Glutamatergic neuron (in vitro differentiated cells): ENCODE results near the gene HLA-E. TPM values are rescaled to one million over a fixed set of nuclear protein-coding genes. Genes with fewer than 3 reads are reported as not detected.
"Not testable (repeated sequence)": the region's sequence is repeated elsewhere in the genome, so short reads cannot be mapped to it uniquely, and the experiment has no call there.

Experiments
- DNase-seq: peaks from one replicate; pipeline ENCODE4 v3.0.0; 2022
- H3K27ac Mint-ChIP-seq: one replicate; pipeline ENCODE4 v1.8.0; 2020; ENCODE audit warnings: mild to moderate bottlenecking, mixed read lengths, inconsistent platforms; ENCODE audit not compliant: unreplicated experiment
- H3K27me3 Mint-ChIP-seq: one replicate; pipeline ENCODE4 v1.8.0; 2020; ENCODE audit warnings: mild to moderate bottlenecking, moderate library complexity, mixed read lengths, inconsistent platforms; ENCODE audit not compliant: unreplicated experiment
- H3K36me3 Mint-ChIP-seq: one replicate; pipeline ENCODE4 v1.8.0; 2020; ENCODE audit warnings: mild to moderate bottlenecking, mixed read lengths, inconsistent platforms; ENCODE audit not compliant: unreplicated experiment
- H3K4me1 Mint-ChIP-seq: one replicate; pipeline ENCODE4 v1.8.0; 2020; ENCODE audit warnings: mild to moderate bottlenecking, low read depth, mixed read lengths, inconsistent platforms; ENCODE audit not compliant: unreplicated experiment
- H3K4me3 Mint-ChIP-seq: one replicate; pipeline ENCODE4 v1.8.0; 2020; ENCODE audit warnings: mild to moderate bottlenecking, mixed read lengths, inconsistent platforms; ENCODE audit not compliant: unreplicated experiment
- H3K9me3 Mint-ChIP-seq: one replicate; pipeline ENCODE4 v1.8.0; 2020; ENCODE audit warnings: mild to moderate bottlenecking, moderate library complexity, mixed read lengths, inconsistent platforms; ENCODE audit not compliant: unreplicated experiment
- total RNA-seq: library from RNA; stranded (reverse); fragmentation: NEBNext Ultra II Directional; extraction: Animal tissue kit (Norgen Biotek cat#: 25700); gene quantifications from one replicate; pipeline ENCODE4 v1.2.1, GENCODE V29; 2021; ENCODE audit not compliant: unreplicated experiment
- TF ChIP-seq, protein P1 (sequence below): fragments of 200-600 bp; sonication (generic); IDR thresholded peaks from one replicate; pipeline ENCODE4 v1.5.0; 2021; ENCODE audit not compliant: partially characterized antibody, unreplicated experiment

HLA-E gene
- total RNA-seq, 1 donor from 2014 or later: 18.1 TPM

DNA sequence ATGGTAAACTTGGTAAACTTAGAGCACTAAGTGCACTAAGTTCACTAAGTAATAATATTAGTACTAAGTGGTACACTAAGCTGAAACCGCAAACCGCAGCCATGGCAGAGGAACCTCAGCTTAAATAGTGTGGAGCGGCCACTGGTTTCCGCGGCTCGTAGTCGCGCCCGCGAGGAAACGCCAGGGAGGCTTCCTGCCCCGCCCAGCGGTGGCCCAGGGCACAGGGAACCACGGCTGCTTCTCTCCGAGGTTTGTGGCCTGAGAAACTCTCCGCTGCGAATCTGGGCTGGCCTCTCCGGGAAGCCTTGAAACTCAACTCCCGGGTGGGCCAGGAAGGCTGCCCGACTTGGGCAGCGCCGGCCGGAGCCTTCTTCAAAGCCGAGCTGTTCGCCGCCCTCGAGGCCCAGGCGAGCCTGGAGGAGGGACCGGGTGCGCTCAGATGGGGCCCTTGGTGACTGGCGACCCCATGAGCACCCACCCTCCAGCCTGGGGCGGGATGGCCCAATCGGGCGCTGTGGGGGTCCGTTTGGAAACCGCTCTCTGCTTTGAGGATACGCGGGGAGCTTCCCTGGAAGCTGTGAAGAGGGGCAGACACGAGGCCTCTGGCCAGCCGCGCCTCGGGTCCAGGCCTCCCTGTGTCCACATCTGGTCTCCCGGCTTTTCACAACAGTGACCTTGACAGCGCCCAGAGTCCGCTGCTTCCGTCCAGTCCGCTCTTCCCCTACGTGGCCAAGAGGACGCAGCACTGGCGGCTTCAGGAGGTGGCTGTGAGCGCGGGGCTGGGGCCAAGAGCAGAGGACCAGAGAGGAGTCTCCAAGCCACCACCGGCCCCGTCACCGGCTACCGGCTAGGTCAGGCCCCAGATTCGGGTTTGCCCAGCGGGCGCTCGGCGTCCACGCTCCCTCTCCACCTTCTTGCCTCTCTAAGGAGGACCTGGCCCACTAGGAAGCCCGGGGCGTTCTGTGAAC, 25.4 kb upstream of the HLA-E start:
- H3K27ac Mint-ChIP-seq: no peak overlapping the region
- H3K9me3 Mint-ChIP-seq: peaks cover 5% of the 10 kb centered on the region
- peaks cover 17% of the 10 kb centered on the region for H3K36me3 Mint-ChIP-seq
- no peak for DNase-seq
- H3K27me3 Mint-ChIP-seq: peaks cover 46% of the 10 kb centered on the region
- peaks cover 3% of the 10 kb centered on the region for H3K4me1 Mint-ChIP-seq
- no peak overlapping the region for H3K4me3 Mint-ChIP-seq
- TF ChIP-seq, protein P1, sequence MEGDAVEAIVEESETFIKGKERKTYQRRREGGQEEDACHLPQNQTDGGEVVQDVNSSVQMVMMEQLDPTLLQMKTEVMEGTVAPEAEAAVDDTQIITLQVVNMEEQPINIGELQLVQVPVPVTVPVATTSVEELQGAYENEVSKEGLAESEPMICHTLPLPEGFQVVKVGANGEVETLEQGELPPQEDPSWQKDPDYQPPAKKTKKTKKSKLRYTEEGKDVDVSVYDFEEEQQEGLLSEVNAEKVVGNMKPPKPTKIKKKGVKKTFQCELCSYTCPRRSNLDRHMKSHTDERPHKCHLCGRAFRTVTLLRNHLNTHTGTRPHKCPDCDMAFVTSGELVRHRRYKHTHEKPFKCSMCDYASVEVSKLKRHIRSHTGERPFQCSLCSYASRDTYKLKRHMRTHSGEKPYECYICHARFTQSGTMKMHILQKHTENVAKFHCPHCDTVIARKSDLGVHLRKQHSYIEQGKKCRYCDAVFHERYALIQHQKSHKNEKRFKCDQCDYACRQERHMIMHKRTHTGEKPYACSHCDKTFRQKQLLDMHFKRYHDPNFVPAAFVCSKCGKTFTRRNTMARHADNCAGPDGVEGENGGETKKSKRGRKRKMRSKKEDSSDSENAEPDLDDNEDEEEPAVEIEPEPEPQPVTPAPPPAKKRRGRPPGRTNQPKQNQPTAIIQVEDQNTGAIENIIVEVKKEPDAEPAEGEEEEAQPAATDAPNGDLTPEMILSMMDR: no peak

DNA sequence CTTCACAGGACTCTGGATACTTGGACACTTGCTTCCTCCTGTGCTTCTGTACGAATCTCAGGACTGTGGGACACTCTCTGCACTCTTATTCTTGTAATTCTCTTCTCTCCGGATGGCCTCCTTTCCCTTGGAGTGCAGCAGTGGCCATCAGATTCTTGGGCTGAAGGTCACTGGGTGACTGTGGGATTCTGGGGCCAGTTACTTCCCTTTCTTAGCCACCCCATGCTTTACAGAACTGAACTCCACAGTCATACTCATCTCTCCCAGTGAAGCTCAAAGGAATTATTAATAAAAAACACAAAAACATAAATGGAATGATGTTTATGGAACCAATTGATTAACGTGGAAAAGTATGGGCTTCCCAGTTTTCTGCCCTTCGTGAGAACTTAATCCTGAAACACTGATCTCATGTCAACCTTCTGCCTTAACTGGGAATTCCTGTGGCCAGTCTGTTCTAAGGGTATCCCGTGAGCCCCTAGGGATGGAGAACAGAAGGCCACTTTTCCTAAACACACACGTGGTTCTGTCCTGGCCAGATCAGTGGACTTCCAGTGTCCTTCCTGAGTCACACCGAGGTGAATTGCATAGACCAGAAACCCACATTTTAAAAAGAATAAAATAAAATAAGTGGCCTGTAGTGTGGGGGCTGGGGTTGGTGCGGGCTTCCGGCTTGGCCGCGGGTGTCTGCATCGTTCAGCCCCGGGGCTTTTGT, 23.6 kb upstream of the HLA-E start:
- H3K27me3 Mint-ChIP-seq: peaks cover 33% of the 10 kb centered on the region
- TF ChIP-seq, protein P1: no peak
- DNase-seq: no peak
- peaks cover 5% of the 10 kb centered on the region for H3K9me3 Mint-ChIP-seq
- peaks cover 3% of the 10 kb centered on the region for H3K4me1 Mint-ChIP-seq
- H3K27ac Mint-ChIP-seq: no peak overlapping the region
- peaks cover 17% of the 10 kb centered on the region for H3K36me3 Mint-ChIP-seq
- H3K4me3 Mint-ChIP-seq: peak overlapping the region; percentile 65

DNA sequence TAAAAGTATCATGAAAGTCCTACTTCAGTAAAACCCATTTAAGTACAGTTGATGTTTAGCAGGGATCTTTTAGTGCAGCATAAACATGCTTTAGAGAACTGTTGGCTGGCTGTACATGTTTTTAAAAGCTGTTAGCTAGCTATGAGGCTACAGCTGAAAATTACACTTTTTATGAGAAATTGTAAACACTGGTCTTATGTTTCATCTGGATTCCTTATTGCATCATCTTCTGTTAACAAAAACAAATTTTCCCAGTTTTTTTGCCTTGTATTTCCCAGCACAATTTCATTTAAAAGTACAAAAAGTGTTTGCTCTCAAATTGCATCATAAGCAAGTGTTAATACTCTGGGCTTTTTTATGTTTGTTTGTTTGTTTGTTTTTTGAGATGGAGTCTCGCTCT, 18.3 kb upstream of the HLA-E start:
- Mint-ChIP-seq H3K27me3 (peaks cover 7% of the 10 kb centered on the region), H3K9me3 (peaks cover 3% of the 10 kb centered on the region), H3K4me3 (no peak overlapping the region), H3K27ac (no peak overlapping the region), H3K36me3 (peaks cover 19% of the 10 kb centered on the region), H3K4me1 (peaks cover under 1% of the 10 kb centered on the region)
- no peak for DNase-seq
- TF ChIP-seq, protein P1: no peak

DNA sequence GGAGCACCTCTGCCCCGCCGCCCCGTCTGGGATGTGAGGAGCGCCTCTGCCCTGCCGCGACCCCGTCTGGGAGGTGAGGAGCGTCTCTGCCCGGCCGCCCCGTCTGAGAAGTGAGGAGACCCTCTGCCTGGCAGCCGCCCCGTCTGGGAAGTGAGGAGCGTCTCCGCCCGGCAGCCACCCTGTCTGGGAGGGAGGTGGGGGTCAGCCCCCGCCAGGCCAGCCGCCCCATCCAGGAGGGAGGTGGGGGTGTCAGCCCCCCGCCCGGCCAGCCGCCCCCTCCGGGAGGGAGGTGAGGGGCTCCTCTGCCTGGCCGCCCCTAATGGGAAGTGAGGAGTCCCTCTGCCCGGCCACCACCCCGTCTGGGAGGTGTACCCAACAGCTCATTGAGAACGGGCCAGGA, 14.2 kb upstream of the HLA-E start:
- not testable (repeated sequence) for H3K27me3 Mint-ChIP-seq, H3K4me1 Mint-ChIP-seq, H3K27ac Mint-ChIP-seq, DNase-seq, H3K9me3 Mint-ChIP-seq, H3K4me3 Mint-ChIP-seq
- peaks cover 19% of the 10 kb centered on the region for H3K36me3 Mint-ChIP-seq

GRCh38 chr6:30480536-30481156, 8.7 kb upstream of the HLA-E start:
- no peaks in the 10 kb centered on the region for H3K4me1 Mint-ChIP-seq
- DNase-seq: no peak
- peak overlapping the region; percentile 65 for H3K4me3 Mint-ChIP-seq
- no peaks in the 10 kb centered on the region for H3K9me3 Mint-ChIP-seq
- no peaks in the 10 kb centered on the region for H3K36me3 Mint-ChIP-seq
- TF ChIP-seq, protein P1: no peak
- peaks cover 2% of the 10 kb centered on the region for H3K27me3 Mint-ChIP-seq
- H3K27ac Mint-ChIP-seq: peak overlapping the region; percentile 57
